Endodermal cell (in vitro differentiated cells): Measurements from ENCODE around the gene ITGA7. TPM values are rescaled to one million over a fixed set of nuclear protein-coding genes. Genes with fewer than 3 reads are reported as not detected.

Experiments used
- DNase-seq: peaks from one replicate; pipeline ENCODE4 v3.0.0-alpha.2; 2017
- H3K27ac ChIP-seq: 2 replicates; pipeline ENCODE4 v1.5.1; 2013; ENCODE audit warnings: mild to moderate bottlenecking, low read depth, low read length, moderate library complexity
- H3K27me3 ChIP-seq: 2 replicates; pipeline ENCODE4 v1.6.1; 2013; ENCODE audit warnings: mild to moderate bottlenecking, low read length, moderate library complexity; ENCODE audit not compliant: insufficient read depth, control insufficient read depth, poor library complexity, severe bottlenecking
- H3K36me3 ChIP-seq: 2 replicates; pipeline ENCODE4 v1.7.0; 2013; ENCODE audit warnings: mild to moderate bottlenecking, low read length, moderate library complexity; ENCODE audit not compliant: control insufficient read depth, insufficient read depth
- H3K4me1 ChIP-seq: one replicate; pipeline ENCODE4 v1.7.0; 2013; ENCODE audit warnings: low read length; ENCODE audit not compliant: control insufficient read depth, insufficient read depth
- H3K4me3 ChIP-seq: 2 replicates; pipeline ENCODE4 v1.5.1; 2013; ENCODE audit warnings: mild to moderate bottlenecking, low read length, moderate library complexity
- H3K9ac ChIP-seq: 2 replicates; pipeline ENCODE4 v1.6.1; 2013; ENCODE audit warnings: mild to moderate bottlenecking, low read length, moderate library complexity; ENCODE audit not compliant: poor library complexity, severe bottlenecking; ENCODE audit errors: extremely low read depth
- H3K9me3 ChIP-seq: 2 replicates; pipeline ENCODE4 v1.6.1; 2013; ENCODE audit warnings: mild to moderate bottlenecking, low read length, moderate library complexity; ENCODE audit not compliant: control insufficient read depth
- H3K27ac Mint-ChIP-seq: 2 replicates; pipeline ENCODE4 v1.8.0; 2020; ENCODE audit warnings: mixed read lengths
- H3K27me3 Mint-ChIP-seq: 2 replicates; pipeline ENCODE4 v1.8.0; 2021; ENCODE audit warnings: mild to moderate bottlenecking, mixed read lengths; ENCODE audit not compliant: insufficient read depth
- H3K36me3 Mint-ChIP-seq: 2 replicates; pipeline ENCODE4 v1.8.0; 2020; ENCODE audit warnings: low read depth, mixed read lengths
- H3K4me1 Mint-ChIP-seq: 2 replicates; pipeline ENCODE4 v1.8.0; 2020; ENCODE audit warnings: mixed read lengths
- H3K4me3 Mint-ChIP-seq: 2 replicates; pipeline ENCODE4 v1.8.0; 2020; ENCODE audit warnings: mild to moderate bottlenecking, moderate library complexity, mixed read lengths
- H3K9me3 Mint-ChIP-seq: 2 replicates; pipeline ENCODE4 v1.8.0; 2020; ENCODE audit warnings: mild to moderate bottlenecking, mixed read lengths
- WGBS, 2 experiments: methylation state at CpG; one replicate each; pipeline versions ENCODE4 v1.1.5 to v1.1.7; 2013; ENCODE audit warnings: missing lambda C conversion rate in 2 of 2, mixed read lengths in 1 of 2; ENCODE audit not compliant: insufficient coverage in 1 of 2, insufficient read length in 1 of 2; 5-methylcytosine and 5-hydroxymethylcytosine counted together
- total RNA-seq, 2 donors: library from RNA; stranded (reverse); fragmentation: NEBNext Ultra II Directional in 1 of 2; extraction: Animal tissue kit (Norgen Biotek cat#: 25700) in 1 of 2; gene quantifications; 2 replicates in 1 of 2; 3 replicates in 1 of 2; pipeline ENCODE4 v1.2.1, GENCODE V29; 2021
- TF ChIP-seq, protein P1 (sequence below): fragments of 200-600 bp; sonication (generic); conservative IDR thresholded peaks from 2 replicates; pipeline ENCODE4 v1.5.0; 2021; ENCODE audit warnings: antibody characterized with exemption, mild to moderate bottlenecking

ITGA7 gene
- total RNA-seq, 2 donors from 2014 or later, result 106 to 122 TPM

DNA sequence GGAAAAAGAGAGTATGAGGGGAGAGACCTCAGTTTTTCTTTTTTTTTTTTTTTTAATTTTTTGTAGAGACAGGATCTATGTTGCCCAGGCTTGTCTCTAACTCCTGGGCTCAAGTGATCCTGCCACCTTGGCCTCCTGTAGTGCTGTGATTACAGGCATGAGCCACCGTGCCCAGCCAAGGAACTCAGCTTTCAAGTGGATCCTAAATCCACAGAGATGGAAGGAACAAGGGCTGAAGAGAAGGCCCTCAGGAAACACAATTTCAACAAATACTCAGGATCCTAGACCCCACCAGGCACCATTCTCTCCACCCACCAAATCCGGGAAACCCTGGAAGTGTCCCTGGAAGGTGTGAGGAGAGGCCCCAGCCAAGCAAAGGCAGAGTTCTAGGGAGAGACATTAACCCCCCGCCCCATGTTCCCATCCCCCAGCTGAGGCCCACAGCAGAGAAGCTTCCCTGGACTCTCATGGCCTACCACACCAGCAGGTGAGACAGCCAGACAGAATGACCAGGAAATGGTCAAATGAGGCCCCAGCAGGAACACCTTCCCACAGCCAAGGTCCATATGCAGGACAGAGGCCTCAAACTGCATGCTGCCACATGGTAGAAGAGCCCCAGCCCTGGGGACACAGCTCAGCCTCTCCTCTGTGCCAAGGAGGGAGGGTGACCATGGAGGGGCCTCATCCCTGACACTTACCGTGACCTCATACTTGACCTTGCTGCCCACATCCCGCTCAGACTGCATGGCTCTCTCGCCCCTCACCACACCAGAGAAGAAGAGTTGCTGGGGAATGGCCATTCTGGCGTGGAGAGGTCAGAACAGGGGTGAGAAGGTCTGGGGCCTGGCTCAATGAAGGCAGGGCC lies 14.1 kb downstream of the ITGA7 start:
- no peaks in the 10 kb centered on the region for H3K4me1 Mint-ChIP-seq
- H3K27me3 Mint-ChIP-seq, result no peaks in the 10 kb centered on the region
- no peaks in the 10 kb centered on the region for H3K36me3 ChIP-seq
- H3K9me3 Mint-ChIP-seq, result no peaks in the 10 kb centered on the region
- no peak overlapping the region for H3K27ac ChIP-seq
- H3K9ac ChIP-seq, result no peak overlapping the region
- DNase-seq, result no peak
- no peaks in the 10 kb centered on the region for H3K4me1 ChIP-seq
- no peak overlapping the region for H3K4me3 Mint-ChIP-seq
- H3K27ac Mint-ChIP-seq, result no peak overlapping the region
- no peak overlapping the region for H3K4me3 ChIP-seq
- TF ChIP-seq, protein P1, sequence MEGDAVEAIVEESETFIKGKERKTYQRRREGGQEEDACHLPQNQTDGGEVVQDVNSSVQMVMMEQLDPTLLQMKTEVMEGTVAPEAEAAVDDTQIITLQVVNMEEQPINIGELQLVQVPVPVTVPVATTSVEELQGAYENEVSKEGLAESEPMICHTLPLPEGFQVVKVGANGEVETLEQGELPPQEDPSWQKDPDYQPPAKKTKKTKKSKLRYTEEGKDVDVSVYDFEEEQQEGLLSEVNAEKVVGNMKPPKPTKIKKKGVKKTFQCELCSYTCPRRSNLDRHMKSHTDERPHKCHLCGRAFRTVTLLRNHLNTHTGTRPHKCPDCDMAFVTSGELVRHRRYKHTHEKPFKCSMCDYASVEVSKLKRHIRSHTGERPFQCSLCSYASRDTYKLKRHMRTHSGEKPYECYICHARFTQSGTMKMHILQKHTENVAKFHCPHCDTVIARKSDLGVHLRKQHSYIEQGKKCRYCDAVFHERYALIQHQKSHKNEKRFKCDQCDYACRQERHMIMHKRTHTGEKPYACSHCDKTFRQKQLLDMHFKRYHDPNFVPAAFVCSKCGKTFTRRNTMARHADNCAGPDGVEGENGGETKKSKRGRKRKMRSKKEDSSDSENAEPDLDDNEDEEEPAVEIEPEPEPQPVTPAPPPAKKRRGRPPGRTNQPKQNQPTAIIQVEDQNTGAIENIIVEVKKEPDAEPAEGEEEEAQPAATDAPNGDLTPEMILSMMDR, result no peak
- no peaks in the 10 kb centered on the region for H3K9me3 ChIP-seq
- H3K36me3 Mint-ChIP-seq, result peaks cover 34% of the 10 kb centered on the region
- WGBS, 2 experiments, result 94 to 100% methylated on average over 3 to 7 of the region's 7 CpGs
- no peaks in the 10 kb centered on the region for H3K27me3 ChIP-seq

DNA sequence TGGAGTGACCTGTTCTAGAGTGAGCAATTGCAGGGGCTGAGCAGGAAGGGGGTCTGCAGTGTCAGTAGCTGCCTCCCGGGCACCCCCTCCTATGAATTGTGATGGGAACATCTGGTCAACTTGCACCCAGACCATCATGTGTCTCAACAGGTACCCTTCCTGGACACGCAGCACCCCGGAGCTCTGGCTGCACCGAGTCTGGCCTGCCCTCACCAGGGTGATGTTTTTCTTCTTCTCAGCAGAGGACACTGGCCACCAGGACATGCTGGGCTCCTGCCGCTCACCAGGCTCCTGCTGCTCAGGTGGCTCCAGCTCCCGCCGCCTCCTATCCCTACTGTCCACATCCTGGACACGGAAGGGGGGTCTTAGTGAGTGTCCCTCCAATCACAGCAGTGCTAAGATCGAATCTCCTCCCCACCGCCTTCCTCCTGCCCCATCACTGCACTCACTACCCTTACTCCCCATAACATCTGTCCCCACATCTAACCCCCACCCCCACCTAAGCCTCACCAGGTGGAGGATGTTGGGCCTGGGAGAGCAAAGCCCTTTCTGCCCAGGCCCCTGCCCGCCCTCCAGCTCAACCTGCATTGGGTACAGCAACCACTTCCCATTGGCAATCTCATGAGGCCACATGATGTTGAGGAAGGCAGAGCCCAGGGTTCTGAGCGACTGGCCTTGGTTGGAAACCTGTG lies 14.9 kb downstream of the ITGA7 start:
- Mint-ChIP-seq H3K9me3 (no peaks in the 10 kb centered on the region), H3K27ac (no peak overlapping the region), H3K36me3 (peaks cover 39% of the 10 kb centered on the region), H3K27me3 (no peaks in the 10 kb centered on the region), H3K4me1 (no peaks in the 10 kb centered on the region), H3K4me3 (no peak overlapping the region)
- Histone ChIP-seq H3K9me3 (no peaks in the 10 kb centered on the region), H3K36me3 (no peaks in the 10 kb centered on the region), H3K4me3 (no peak overlapping the region), H3K27me3 (no peaks in the 10 kb centered on the region), H3K27ac (no peak overlapping the region), H3K4me1 (no peaks in the 10 kb centered on the region), H3K9ac (no peak overlapping the region)
- no peak for DNase-seq
- 94 to 97% methylated on average over 8 to 12 of the region's 12 CpGs for WGBS, 2 experiments
- TF ChIP-seq, protein P1, result no peak

DNA sequence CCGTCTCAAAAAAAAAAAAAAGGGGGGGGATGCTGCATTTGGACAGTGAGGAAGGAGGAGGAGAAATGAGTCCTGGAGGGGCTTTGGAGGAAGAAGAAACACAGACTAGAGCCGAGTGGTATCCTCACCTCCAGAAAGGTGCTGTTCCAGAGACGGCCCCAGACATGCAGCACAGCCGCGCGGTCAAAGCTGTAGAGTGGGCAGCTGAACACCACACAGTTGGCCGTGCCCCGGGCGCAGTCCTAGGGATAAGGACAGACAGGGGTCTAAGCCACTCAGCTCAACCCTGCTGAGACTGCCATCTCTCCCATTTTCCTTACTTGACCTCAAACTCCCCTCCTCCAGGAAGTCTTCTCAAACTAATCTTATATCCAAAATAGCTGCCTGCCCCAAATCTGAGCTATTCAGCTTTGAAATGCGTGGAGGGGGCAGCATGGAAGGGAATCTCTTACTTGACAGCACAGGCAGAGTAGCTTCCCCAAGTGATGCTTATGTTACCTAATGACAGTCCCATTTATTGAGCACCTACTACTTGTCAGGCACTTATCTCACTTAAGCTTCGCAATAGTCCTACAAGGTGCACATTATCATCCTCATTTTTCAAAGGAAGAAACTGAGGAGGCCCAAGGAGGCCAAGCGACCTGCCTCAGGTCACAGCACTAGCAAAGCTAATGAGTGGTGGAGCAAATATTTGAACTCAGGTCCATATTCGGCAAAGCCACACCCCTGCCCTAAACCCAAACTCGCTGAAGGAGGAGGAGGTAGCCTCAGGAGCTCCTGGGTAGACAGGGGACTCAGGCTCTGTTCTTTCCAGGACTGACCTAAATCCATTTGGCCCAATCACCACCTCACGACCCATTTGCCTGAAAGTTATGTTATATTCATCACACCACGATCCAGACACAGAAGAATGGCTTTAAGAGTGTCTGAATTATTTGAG lies 18.7 kb downstream of the ITGA7 start:
- peaks cover 50% of the 10 kb centered on the region for H3K36me3 Mint-ChIP-seq
- H3K4me3 Mint-ChIP-seq, result no peak overlapping the region
- TF ChIP-seq, protein P1, result no peak
- 92 to 93% methylated on average over 4 to 16 of the region's 16 CpGs for WGBS, 2 experiments
- H3K27ac Mint-ChIP-seq, result no peak overlapping the region
- DNase-seq, result no peak
- no peaks in the 10 kb centered on the region for H3K27me3 ChIP-seq
- no peaks in the 10 kb centered on the region for H3K4me1 ChIP-seq
- H3K27me3 Mint-ChIP-seq, result no peaks in the 10 kb centered on the region
- H3K4me1 Mint-ChIP-seq, result no peaks in the 10 kb centered on the region
- H3K27ac ChIP-seq, result no peak overlapping the region
- no peak overlapping the region for H3K4me3 ChIP-seq
- no peaks in the 10 kb centered on the region for H3K9me3 ChIP-seq
- H3K9ac ChIP-seq, result no peak overlapping the region
- no peaks in the 10 kb centered on the region for H3K36me3 ChIP-seq
- no peaks in the 10 kb centered on the region for H3K9me3 Mint-ChIP-seq
